Loucy (cell line): ENCODE data around the gene ENHO.

Source experiments
- EZH2phosphoT487 ChIP-seq: fragments of 200-600 bp; IDR thresholded peaks from 2 replicates; pipeline ENCODE4 v1.6.1; 2018; ENCODE audit warnings: antibody characterized with exemption, mild to moderate bottlenecking, moderate library complexity, borderline replicate concordance
- TF ChIP-seq, protein P1 (sequence below): fragments of 200-600 bp; sonication (generic); conservative IDR thresholded peaks from 2 replicates; pipeline ENCODE4 v1.5.1; 2014; ENCODE audit warnings: mild to moderate bottlenecking, antibody characterized with exemption, low read length

DNA sequence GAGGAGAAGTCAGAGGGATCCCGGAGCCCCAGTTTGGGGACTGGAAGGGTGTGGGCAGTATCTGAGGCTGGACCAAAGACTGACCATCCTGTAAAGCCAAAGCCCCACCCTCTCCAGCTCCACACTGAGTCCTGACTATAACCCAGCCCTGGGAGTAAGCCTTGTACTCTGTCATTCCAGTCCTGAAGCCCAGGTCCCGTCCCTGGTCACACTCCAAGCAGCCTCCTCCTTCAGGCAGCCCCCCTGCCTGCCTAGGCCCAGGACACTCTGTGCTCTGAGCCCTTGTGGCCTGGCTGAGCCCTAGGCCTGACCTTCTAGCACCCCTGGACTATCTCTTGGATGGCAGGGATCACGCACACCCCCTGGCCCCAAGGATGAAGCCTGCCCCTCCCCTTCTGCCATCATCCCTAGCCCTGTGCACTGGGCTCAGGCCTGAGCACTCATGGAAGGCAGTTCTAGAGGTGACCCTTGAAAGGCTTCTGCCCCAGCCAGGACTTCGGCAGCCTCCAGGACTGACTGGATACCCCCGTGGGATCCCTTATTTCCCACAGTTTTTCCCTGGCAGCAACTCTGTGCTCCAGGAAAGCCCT is 28.0 kb upstream of the ENHO start:
- TF ChIP-seq, protein P1, sequence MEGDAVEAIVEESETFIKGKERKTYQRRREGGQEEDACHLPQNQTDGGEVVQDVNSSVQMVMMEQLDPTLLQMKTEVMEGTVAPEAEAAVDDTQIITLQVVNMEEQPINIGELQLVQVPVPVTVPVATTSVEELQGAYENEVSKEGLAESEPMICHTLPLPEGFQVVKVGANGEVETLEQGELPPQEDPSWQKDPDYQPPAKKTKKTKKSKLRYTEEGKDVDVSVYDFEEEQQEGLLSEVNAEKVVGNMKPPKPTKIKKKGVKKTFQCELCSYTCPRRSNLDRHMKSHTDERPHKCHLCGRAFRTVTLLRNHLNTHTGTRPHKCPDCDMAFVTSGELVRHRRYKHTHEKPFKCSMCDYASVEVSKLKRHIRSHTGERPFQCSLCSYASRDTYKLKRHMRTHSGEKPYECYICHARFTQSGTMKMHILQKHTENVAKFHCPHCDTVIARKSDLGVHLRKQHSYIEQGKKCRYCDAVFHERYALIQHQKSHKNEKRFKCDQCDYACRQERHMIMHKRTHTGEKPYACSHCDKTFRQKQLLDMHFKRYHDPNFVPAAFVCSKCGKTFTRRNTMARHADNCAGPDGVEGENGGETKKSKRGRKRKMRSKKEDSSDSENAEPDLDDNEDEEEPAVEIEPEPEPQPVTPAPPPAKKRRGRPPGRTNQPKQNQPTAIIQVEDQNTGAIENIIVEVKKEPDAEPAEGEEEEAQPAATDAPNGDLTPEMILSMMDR: no peak
- TF ChIP-seq EZH2phosphoT487: no peak
